Muscle layer of duodenum (tissue), 2 donors: ENCODE data around the gene LY6G6F.

Source experiments
- H3K27ac ChIP-seq: one replicate; pipeline ENCODE4 v1.7.0; 2013; ENCODE audit warnings: mild to moderate bottlenecking, low read length
- H3K27me3 ChIP-seq: one replicate; pipeline ENCODE4 v1.7.0; 2013; ENCODE audit warnings: low read depth, mild to moderate bottlenecking, control low read depth, low read length
- H3K36me3 ChIP-seq, 2 donors: one replicate each; pipeline ENCODE4 v1.7.0; 2013; ENCODE audit warnings: low read length in 2 of 2, control low read depth in 1 of 2, mild to moderate bottlenecking in 1 of 2; ENCODE audit not compliant: insufficient read depth in 2 of 2, control insufficient read depth in 1 of 2
- H3K4me1 ChIP-seq, 2 donors: one replicate each; pipeline ENCODE4 v1.7.0; 2013; ENCODE audit warnings: low read length in 2 of 2, mild to moderate bottlenecking in 2 of 2, control low read depth in 1 of 2, moderate library complexity in 1 of 2; ENCODE audit not compliant: insufficient read depth in 2 of 2, control insufficient read depth in 1 of 2
- H3K4me3 ChIP-seq, 2 donors: one replicate each; pipeline ENCODE4 v1.7.0; 2013; ENCODE audit warnings: low read length in 2 of 2, low read depth in 1 of 2, mild to moderate bottlenecking in 1 of 2
- H3K9me3 ChIP-seq, 2 donors: one replicate each; pipeline ENCODE4 v1.7.0; 2013; ENCODE audit warnings: low read length in 2 of 2, control low read depth in 1 of 2, mild to moderate bottlenecking in 1 of 2; ENCODE audit not compliant: control insufficient read depth in 1 of 2
- donor health status: healthy.

The LY6G6F gene

DNA sequence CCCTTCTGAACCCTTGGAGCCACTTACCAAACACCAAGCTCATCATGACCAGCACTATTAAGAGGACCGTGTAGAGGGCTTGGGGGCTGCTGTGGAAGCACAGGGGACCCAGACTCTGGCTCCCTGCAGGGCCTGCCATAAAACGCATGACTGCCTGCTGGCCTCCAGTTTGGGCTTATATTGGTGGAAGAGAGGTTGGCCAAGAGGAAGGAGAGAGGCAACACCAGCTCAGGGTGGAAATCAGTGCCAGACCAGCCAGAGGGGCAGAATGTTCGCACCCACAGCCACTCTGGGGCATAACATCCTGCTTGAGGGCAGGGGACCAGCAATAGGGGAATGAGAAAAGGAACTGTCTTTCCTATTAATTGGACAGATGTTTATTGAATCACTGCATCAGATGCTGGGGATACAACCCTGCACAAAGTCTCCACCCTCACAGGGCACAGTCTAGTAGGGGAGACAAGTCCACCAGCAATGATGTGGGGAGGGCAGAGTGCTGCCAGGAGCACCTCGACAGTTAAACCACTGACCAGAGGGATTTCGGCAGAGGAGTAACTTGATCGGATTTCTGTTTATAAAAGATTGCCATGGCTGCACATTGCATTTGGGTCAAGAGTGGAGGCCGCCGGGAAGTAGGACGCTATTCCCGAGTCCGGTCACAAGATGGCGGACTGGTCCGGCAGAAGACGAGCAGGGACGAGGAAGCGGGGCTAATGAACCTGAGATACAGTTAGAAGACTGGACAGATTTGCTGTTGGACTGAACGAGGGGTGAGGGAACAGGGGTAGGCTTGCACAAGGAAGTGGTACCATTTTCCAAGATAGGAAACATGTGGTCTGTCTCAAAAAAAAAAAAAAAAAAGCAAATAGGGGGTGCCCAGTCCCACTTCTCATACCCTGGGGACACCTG is 26.2 kb upstream of the LY6G6F start, which contains the start of gene LY6G5C:
Gene LY6G5C, minus strand, starts transcription at position 842 of the 909 bp plus-strand sequence. Its CDS starts 694 bp downstream, at position 148.
- peaks cover 0 to 11% of the 10 kb centered on the region in 2 donors for H3K4me1 ChIP-seq
- H3K27me3 ChIP-seq = no peaks in the 10 kb centered on the region
- H3K27ac ChIP-seq = peak within 1 kb of the TSS; percentile 31
- no peaks in the 10 kb centered on the region for H3K9me3 ChIP-seq
- peaks cover 5 to 12% of the 10 kb centered on the region in 2 donors for H3K36me3 ChIP-seq
- H3K4me3 ChIP-seq = peak within 1 kb of the TSS; percentile 66 to 76

DNA sequence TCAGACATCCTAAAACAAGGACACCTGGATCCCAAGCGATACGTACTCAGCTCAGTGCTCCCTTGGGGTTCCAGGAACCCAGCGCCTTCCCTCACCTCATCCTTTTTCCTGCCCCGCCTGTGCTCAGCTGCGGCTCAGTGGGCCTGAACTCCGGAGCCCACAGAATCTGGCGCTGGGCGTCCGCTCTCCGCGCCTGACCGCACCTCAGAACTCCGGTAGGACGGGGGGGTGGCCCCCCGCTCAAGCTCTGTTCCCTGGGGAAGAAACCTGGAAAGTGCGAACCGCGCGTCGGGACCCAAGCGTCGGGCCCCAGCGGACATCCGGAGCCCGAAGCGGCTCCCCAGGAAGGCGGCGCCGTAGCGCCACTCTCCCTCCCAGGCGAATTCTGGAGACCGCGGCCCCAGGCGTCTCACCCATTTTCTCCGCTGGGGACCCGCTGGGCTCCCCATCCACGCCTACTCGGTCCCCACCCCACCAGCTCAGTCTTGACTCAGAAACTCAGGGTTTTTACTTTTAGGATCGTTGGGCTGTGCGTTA is 25.5 kb upstream of the LY6G6F start:
- Histone ChIP-seq H3K36me3 (peaks cover 6 to 19% of the 10 kb centered on the region in 2 donors), H3K9me3 (no peaks in the 10 kb centered on the region), H3K4me1 (peaks cover 0 to 11% of the 10 kb centered on the region in 2 donors), H3K27me3 (no peaks in the 10 kb centered on the region), H3K4me3 (peak overlapping the region; percentile 66 to 76), H3K27ac (peak overlapping the region; percentile 31)

GRCh38 chr6:31683591-31683990 is 23.1 kb upstream of the LY6G6F start:
- peaks cover 27 to 43% of the 10 kb centered on the region in 2 donors for H3K36me3 ChIP-seq
- H3K4me1 ChIP-seq = peaks cover 0 to 11% of the 10 kb centered on the region in 2 donors
- no peaks in the 10 kb centered on the region for H3K27me3 ChIP-seq
- no peak overlapping the region for H3K27ac ChIP-seq
- no peaks in the 10 kb centered on the region for H3K9me3 ChIP-seq
- peak overlapping the region; percentile 44 to 45 for H3K4me3 ChIP-seq

DNA sequence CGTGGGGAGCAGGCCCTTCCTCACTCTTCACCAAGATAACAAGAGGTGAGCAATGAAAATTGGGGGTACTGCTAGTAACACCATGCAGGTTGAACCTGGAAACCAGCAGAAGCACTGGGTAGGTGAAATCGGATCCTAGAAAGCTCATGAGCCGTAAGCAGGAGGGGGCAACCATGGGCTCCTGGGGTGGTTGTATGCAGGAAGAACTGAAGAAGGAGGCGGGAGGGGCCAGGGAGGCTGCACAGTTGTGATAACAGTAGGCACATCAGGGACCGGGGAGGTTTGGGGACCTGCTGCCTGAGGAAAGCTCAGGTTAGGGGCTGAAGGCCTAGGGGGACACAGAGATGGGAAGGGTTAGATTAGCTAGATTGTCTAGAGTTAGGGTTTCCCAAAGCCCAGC is 20.2 kb upstream of the LY6G6F start:
- H3K27me3 ChIP-seq = no peaks in the 10 kb centered on the region
- no peak overlapping the region for H3K27ac ChIP-seq
- peaks cover 50 to 70% of the 10 kb centered on the region in 2 donors for H3K36me3 ChIP-seq
- H3K9me3 ChIP-seq = no peaks in the 10 kb centered on the region
- H3K4me3 ChIP-seq = no peak overlapping the region
- peaks cover 4% of the 10 kb centered on the region in 2 donors for H3K4me1 ChIP-seq

GRCh38 chr6:31687321-31687720 is 19.3 kb upstream of the LY6G6F start:
- Histone ChIP-seq H3K9me3 (no peaks in the 10 kb centered on the region), H3K27me3 (no peaks in the 10 kb centered on the region), H3K27ac (no peak overlapping the region), H3K4me1 (peaks cover 0 to 4% of the 10 kb centered on the region in 2 donors), H3K36me3 (peaks cover 55 to 77% of the 10 kb centered on the region in 2 donors), H3K4me3 (no peak overlapping the region)

DNA sequence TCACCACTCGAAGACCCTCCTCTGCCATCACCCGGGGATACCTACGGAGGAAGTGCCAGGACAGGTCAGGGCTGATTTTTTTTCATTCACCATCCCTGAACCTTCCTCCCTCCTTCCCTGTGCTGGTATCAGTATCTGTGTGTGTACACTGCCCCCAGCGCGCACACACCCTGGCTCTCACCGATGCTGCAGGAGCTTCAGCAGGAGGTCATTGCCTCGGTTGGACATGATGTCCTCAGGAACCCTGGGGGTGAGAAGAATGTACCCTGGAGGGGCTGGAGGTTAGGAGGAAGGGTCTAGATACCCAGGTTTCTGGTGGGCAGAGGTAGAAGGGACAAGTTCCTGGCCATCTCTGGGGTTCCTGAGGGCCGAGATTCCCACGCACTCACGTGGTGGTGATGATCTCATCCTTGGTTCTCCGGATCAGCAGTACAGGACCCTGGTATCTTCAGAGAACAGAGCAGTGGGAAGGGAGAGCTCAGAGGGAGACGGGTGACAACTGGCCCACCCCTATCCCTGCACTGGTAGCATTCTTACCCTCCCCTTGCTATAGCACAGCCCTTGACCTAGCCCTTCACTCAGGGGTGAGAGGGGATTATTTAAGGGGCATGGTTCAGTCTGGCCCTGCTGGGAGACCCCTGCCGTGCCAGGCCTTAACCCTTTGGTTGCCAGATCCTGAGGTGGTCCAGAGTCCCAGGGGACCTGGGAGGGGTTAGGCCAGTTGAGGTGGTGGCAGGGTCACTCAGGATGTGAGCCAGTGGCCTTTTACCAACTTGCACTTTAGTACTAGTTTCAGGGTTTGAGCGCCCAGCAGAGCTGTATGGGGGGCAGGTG is 18.6 kb upstream of the LY6G6F start:
- H3K4me3 ChIP-seq = no peak overlapping the region
- H3K27ac ChIP-seq = no peak overlapping the region
- H3K27me3 ChIP-seq = no peaks in the 10 kb centered on the region
- H3K36me3 ChIP-seq = peaks cover 62 to 85% of the 10 kb centered on the region in 2 donors
- no peaks in the 10 kb centered on the region for H3K9me3 ChIP-seq
- peaks cover 0 to 4% of the 10 kb centered on the region in 2 donors for H3K4me1 ChIP-seq

DNA sequence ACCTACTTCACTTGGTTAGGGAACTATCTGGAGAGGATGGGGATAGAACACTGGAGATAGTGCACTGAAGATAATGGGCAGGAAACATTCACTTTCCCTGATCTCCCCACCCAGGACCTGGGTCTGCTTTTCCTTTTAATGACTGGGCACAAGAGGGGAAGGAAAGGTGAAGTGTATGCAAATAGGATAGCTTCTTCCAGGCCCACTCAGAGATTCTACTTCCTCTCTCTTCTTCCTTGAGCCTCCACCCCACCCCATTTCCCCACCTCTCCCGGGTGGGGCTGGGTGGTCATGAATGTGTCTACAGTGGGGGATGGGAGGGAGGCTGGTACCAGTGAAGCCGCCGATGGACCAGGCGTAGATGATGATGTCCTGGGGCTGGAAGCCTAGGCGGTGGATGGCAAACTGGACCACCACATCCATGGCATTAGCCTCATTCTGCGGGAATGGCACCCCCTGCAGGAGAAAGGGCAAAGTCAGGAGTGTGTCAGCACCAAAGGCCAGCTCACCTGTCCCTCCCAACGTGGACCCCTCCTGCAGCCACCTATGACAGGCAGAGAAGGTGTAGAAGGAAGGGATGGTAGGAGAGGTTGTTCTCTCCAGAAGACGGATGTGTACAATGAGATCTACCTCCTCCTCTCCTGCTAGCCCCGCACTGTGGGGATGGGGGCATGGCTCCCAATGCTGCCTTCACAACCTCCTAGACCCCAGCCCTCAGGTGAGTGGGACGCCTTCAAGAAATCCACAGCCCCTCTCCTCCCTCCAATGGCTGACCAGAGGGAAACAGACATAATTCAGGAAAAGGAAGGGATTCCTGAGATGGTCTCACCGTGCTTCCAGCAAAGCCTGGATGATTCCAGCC is 17.2 kb upstream of the LY6G6F start:
- Histone ChIP-seq H3K27me3 (no peaks in the 10 kb centered on the region), H3K4me1 (peaks cover 0 to 4% of the 10 kb centered on the region in 2 donors), H3K9me3 (no peaks in the 10 kb centered on the region), H3K27ac (no peak overlapping the region), H3K36me3 (peaks cover 68 to 92% of the 10 kb centered on the region in 2 donors), H3K4me3 (no peak overlapping the region)

DNA sequence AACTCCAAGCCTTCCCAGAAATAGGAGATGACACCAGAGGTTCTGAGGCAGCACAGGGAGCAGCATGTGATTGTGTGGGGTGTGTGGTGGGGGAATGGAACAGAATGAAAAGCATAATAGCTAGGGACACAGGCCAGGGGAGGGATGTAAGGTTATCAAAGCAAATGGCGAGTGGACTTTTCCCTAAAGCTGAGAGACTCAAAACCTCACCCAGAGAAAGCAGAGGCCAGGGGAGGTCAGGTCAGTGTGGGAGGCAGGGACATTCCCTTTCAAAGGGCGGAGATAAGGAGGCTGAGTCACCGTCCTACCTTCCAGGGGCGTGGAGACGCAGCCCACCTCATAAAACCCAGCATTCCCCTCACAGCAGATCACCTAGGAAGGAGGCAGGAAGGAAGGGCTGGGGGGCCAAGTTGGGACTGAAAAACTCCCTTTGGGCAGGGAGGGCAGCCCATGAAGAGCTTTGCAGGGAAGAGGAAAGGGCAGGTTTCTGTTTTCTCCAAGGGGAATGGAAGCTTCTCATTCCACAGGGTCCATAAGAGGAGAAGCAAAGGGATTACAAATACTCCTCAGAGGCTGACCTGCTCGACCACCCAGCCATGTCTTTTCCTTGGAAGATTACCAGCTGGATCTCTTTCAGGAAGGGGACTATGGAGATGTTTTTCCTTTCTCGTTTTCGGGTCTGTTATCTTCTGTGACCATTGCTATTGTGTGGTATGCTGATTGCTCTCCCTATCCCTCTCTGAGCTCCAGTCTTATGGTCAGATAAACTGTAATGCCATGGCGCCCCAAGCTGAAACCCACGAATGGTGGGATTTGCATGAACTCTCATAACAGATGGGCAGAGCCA is 16.2 kb upstream of the LY6G6F start:
- peak overlapping the region; percentile 14 for H3K27ac ChIP-seq
- no peaks in the 10 kb centered on the region for H3K9me3 ChIP-seq
- H3K27me3 ChIP-seq = no peaks in the 10 kb centered on the region
- H3K36me3 ChIP-seq = peaks cover 69 to 93% of the 10 kb centered on the region in 2 donors
- H3K4me3 ChIP-seq = no peak overlapping the region
- peaks cover 0 to 4% of the 10 kb centered on the region in 2 donors for H3K4me1 ChIP-seq

GRCh38 chr6:31691078-31691463 is 15.6 kb upstream of the LY6G6F start:
- Histone ChIP-seq H3K9me3 (no peaks in the 10 kb centered on the region), H3K27me3 (no peaks in the 10 kb centered on the region), H3K4me1 (peaks cover 0 to 4% of the 10 kb centered on the region in 2 donors), H3K4me3 (no peak overlapping the region), H3K36me3 (peaks cover 69 to 87% of the 10 kb centered on the region in 2 donors), H3K27ac (peak overlapping the region; percentile 14)
